Neuronal stem cell (in vitro differentiated cells): ENCODE measurements around the gene ANKIB1.

Experiments
- DNase-seq: peaks from one replicate; pipeline ENCODE4 v3.0.0-alpha.2; 2013; ENCODE audit warnings: low spot score
- H2AFZ ChIP-seq: one replicate; pipeline ENCODE4 v1.6.1; 2013; ENCODE audit warnings: mild to moderate bottlenecking, low read length, inconsistent platforms
- H2AK5ac ChIP-seq: 2 replicates; pipeline ENCODE4 v1.6.1; 2013; ENCODE audit warnings: low read depth, mild to moderate bottlenecking, inconsistent platforms, low read length, moderate library complexity, mixed read lengths
- H2BK120ac ChIP-seq: 2 replicates; pipeline ENCODE4 v1.6.1; 2013; ENCODE audit warnings: low read depth, mild to moderate bottlenecking, inconsistent platforms, low read length, moderate library complexity, mixed read lengths
- H2BK12ac ChIP-seq: one replicate; pipeline ENCODE4 v1.6.1; 2013; ENCODE audit warnings: low read length, inconsistent platforms
- H2BK15ac ChIP-seq: 2 replicates; pipeline ENCODE4 v1.6.1; 2013; ENCODE audit warnings: mild to moderate bottlenecking, low read length, inconsistent platforms, mixed read lengths
- H2BK5ac ChIP-seq: one replicate; pipeline ENCODE4 v1.6.1; 2013; ENCODE audit warnings: inconsistent platforms, mild to moderate bottlenecking, low read length, moderate library complexity
- H3K14ac ChIP-seq: one replicate; pipeline ENCODE4 v1.6.1; 2013; ENCODE audit warnings: low read length, inconsistent platforms
- H3K18ac ChIP-seq: 2 replicates; pipeline ENCODE4 v1.6.1; 2013; ENCODE audit warnings: low read length, inconsistent platforms
- H3K23ac ChIP-seq: 2 replicates; pipeline ENCODE4 v1.6.1; 2013; ENCODE audit warnings: low read depth, mild to moderate bottlenecking, mixed read lengths, low read length, inconsistent platforms; ENCODE audit not compliant: poor library complexity
- H3K27ac ChIP-seq: replicated peaks from 3 replicates; pipeline ENCODE4 v1.5.1; 2013; ENCODE audit warnings: low read length, inconsistent platforms
- H3K27me3 ChIP-seq, 3 experiments: 2 replicates each; pipeline ENCODE4 v1.6.1; 2013; ENCODE audit warnings: low read length in 3 of 3, mild to moderate bottlenecking in 2 of 3, inconsistent platforms in 1 of 3, low read depth in 1 of 3, mixed read lengths in 1 of 3, moderate library complexity in 1 of 3; ENCODE audit not compliant: control insufficient read depth in 3 of 3, insufficient read depth in 3 of 3
- H3K36me3 ChIP-seq, 2 donors: replicated peaks in 1 of 2; 2 replicates each; pipeline ENCODE4 v1.6.1; 2013; ENCODE audit warnings: low read length in 2 of 2; ENCODE audit not compliant: control insufficient read depth in 2 of 2, insufficient read depth in 2 of 2
- H3K4ac ChIP-seq: 2 replicates; pipeline ENCODE4 v1.6.1; 2013; ENCODE audit warnings: inconsistent platforms, mild to moderate bottlenecking, low read length, moderate library complexity
- H3K4me1 ChIP-seq, 2 donors: 1 replicate in 1 of 2; 2 replicates in 1 of 2; pipeline ENCODE4 v1.6.1; 2013; ENCODE audit warnings: low read length in 2 of 2, low read depth in 1 of 2; ENCODE audit not compliant: control insufficient read depth in 2 of 2, insufficient read depth in 1 of 2
- H3K4me2 ChIP-seq: one replicate; pipeline ENCODE4 v1.6.1; 2013; ENCODE audit warnings: mild to moderate bottlenecking, low read length, inconsistent platforms; ENCODE audit not compliant: insufficient read depth, poor library complexity, severe bottlenecking
- H3K4me3 ChIP-seq, 2 donors: 2 replicates each; pipeline ENCODE4 v1.5.1; 2013; ENCODE audit warnings: low read length in 2 of 2, mild to moderate bottlenecking in 2 of 2, inconsistent platforms in 1 of 2, moderate library complexity in 1 of 2
- H3K79me1 ChIP-seq: one replicate; pipeline ENCODE4 v1.6.1; 2013; ENCODE audit warnings: low read depth, mild to moderate bottlenecking, inconsistent platforms, low read length, moderate library complexity
- H3K9ac ChIP-seq: one replicate; pipeline ENCODE4 v1.6.1; 2013; ENCODE audit warnings: mild to moderate bottlenecking, low read depth, low read length, inconsistent platforms; ENCODE audit not compliant: poor library complexity
- H3K9me3 ChIP-seq, 2 donors: replicated peaks in 1 of 2; 2 replicates each; pipeline versions ENCODE3 to v1.6.1; 2013; ENCODE audit warnings: low read length in 2 of 2, mild to moderate bottlenecking in 2 of 2, inconsistent platforms in 1 of 2, low read depth in 1 of 2, mixed read lengths in 1 of 2, moderate library complexity in 1 of 2; ENCODE audit not compliant: control insufficient read depth in 2 of 2, insufficient read depth in 1 of 2
- H4K8ac ChIP-seq: one replicate; pipeline ENCODE4 v1.6.1; 2013; ENCODE audit warnings: low read depth, mild to moderate bottlenecking, inconsistent platforms, low read length, moderate library complexity
- H4K91ac ChIP-seq: one replicate; pipeline ENCODE4 v1.6.1; 2013; ENCODE audit warnings: low read length, low read depth, mild to moderate bottlenecking, inconsistent platforms; ENCODE audit not compliant: poor library complexity
- WGBS, 2 donors: extraction: QIAGEN DNeasy Blood & Tissue Kit; methylation state at CpG; one replicate each; pipeline ENCODE4 v1.1.7; 2013; ENCODE audit warnings: missing lambda C conversion rate in 2 of 2, mixed read lengths in 1 of 2; ENCODE audit not compliant: insufficient read length in 2 of 2, insufficient replicate concordance in 1 of 2; ENCODE audit errors: extremely low coverage in 2 of 2; 5-methylcytosine and 5-hydroxymethylcytosine counted together

The ANKIB1 gene

GRCh38 chr7:92206672-92207071 lies 39.1 kb upstream of the ANKIB1 start:
- no peak overlapping the region for H2AK5ac ChIP-seq
- H3K4ac ChIP-seq = no peak overlapping the region
- no peak overlapping the region for H2BK120ac ChIP-seq
- H3K23ac ChIP-seq = no peak overlapping the region
- H2BK15ac ChIP-seq = no peak overlapping the region
- H3K36me3 ChIP-seq = peaks cover 12 to 95% of the 10 kb centered on the region in 2 donors
- H3K4me3 ChIP-seq = no peak overlapping the region
- H3K9ac ChIP-seq = no peak overlapping the region
- H3K4me2 ChIP-seq = no peak overlapping the region
- no peak overlapping the region for H2AFZ ChIP-seq
- no peak overlapping the region for H4K91ac ChIP-seq
- no peaks in the 10 kb centered on the region for H3K4me1 ChIP-seq
- H3K18ac ChIP-seq = no peak overlapping the region
- no peak overlapping the region for H4K8ac ChIP-seq
- DNase-seq = no peak
- H2BK12ac ChIP-seq = no peak overlapping the region
- WGBS, 2 donors = no CpG with 5 or more reads among the region's 1 CpG
- H3K14ac ChIP-seq = no peak overlapping the region
- no peak overlapping the region for H3K27ac ChIP-seq
- H2BK5ac ChIP-seq = no peak overlapping the region
- H3K27me3 ChIP-seq = no peaks in the 10 kb centered on the region
- peaks cover 0 to 21% of the 10 kb centered on the region in 2 donors for H3K9me3 ChIP-seq
- peaks cover 4% of the 10 kb centered on the region for H3K79me1 ChIP-seq

DNA sequence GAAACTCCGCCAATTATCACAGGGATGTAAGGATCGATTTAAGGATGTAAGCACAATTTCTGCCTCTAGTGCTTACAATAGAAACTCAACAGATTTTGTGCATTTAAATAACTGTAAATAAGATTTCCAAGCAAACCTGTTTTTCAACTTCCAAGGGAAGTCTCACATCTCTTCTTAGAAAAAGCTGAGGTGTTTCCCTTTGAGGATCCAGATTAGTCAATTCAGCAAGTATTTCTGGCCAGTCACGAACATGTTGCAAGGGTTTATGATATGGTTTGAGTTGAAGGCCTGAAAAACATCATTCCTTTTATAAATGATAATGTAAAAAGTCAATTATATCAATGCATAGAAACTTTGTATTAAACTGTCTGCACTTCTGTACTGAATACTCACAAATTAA lies 24.0 kb upstream of the ANKIB1 start:
- Histone ChIP-seq H3K9me3 (no peaks in the 10 kb centered on the region), H3K9ac (no peak overlapping the region), H3K4ac (no peak overlapping the region), H4K8ac (no peak overlapping the region), H3K4me3 (no peak overlapping the region), H2AFZ (no peak overlapping the region), H3K4me1 (no peaks in the 10 kb centered on the region), H2BK120ac (no peak overlapping the region), H2BK15ac (no peak overlapping the region), H3K14ac (no peak overlapping the region), H2BK12ac (no peak overlapping the region), H2AK5ac (no peak overlapping the region), H3K79me1 (no peaks in the 10 kb centered on the region), H3K36me3 (peaks cover 12 to 96% of the 10 kb centered on the region in 2 donors), H3K18ac (no peak overlapping the region), H3K23ac (no peak overlapping the region), H2BK5ac (no peak overlapping the region), H3K27me3 (no peaks in the 10 kb centered on the region), H4K91ac (no peak overlapping the region), H3K27ac (no peak overlapping the region), H3K4me2 (no peak overlapping the region)
- no CpG with 5 or more reads among the region's 3 CpGs for WGBS, 2 donors
- no peak for DNase-seq

GRCh38 chr7:92226981-92227380 lies 18.8 kb upstream of the ANKIB1 start:
- no peak overlapping the region for H2BK12ac ChIP-seq
- no peak overlapping the region for H4K91ac ChIP-seq
- H2AK5ac ChIP-seq = no peak overlapping the region
- no peak overlapping the region for H3K23ac ChIP-seq
- H3K27me3 ChIP-seq = no peaks in the 10 kb centered on the region
- no peak overlapping the region for H2BK120ac ChIP-seq
- no peak overlapping the region for H3K14ac ChIP-seq
- DNase-seq = no peak
- WGBS, 2 donors = no CpG with 5 or more reads among the region's 4 CpGs
- no peak overlapping the region for H3K4me2 ChIP-seq
- no peaks in the 10 kb centered on the region for H3K79me1 ChIP-seq
- no peak overlapping the region for H3K18ac ChIP-seq
- H3K27ac ChIP-seq = no peak overlapping the region
- H3K9ac ChIP-seq = no peak overlapping the region
- no peak overlapping the region for H4K8ac ChIP-seq
- H2AFZ ChIP-seq = no peak overlapping the region
- peaks cover 4 to 91% of the 10 kb centered on the region in 2 donors for H3K36me3 ChIP-seq
- H2BK15ac ChIP-seq = no peak overlapping the region
- no peaks in the 10 kb centered on the region for H3K4me1 ChIP-seq
- H2BK5ac ChIP-seq = no peak overlapping the region
- no peak overlapping the region for H3K4ac ChIP-seq
- H3K9me3 ChIP-seq = peaks cover 0 to 14% of the 10 kb centered on the region in 2 donors
- H3K4me3 ChIP-seq = no peak overlapping the region

- Histone ChIP-seq H3K27ac (no peak overlapping the region), H4K91ac (no peak overlapping the region), H3K14ac (no peak overlapping the region), H2AFZ (no peak overlapping the region), H3K9ac (no peak overlapping the region), H2AK5ac (no peak overlapping the region), H3K23ac (no peak overlapping the region), H3K27me3 (no peaks in the 10 kb centered on the region), H3K79me1 (no peaks in the 10 kb centered on the region), H3K9me3 (peaks cover 0 to 14% of the 10 kb centered on the region in 2 donors), H2BK120ac (no peak overlapping the region), H2BK15ac (no peak overlapping the region), H3K18ac (no peak overlapping the region), H3K36me3 (peaks cover 4 to 92% of the 10 kb centered on the region in 2 donors), H2BK12ac (no peak overlapping the region), H3K4me2 (no peak overlapping the region), H4K8ac (no peak overlapping the region), H3K4ac (no peak overlapping the region), H2BK5ac (no peak overlapping the region), H3K4me3 (no peak overlapping the region), H3K4me1 (no peaks in the 10 kb centered on the region)
- WGBS, 2 donors = no CpG with 5 or more reads among the region's 2 CpGs
- DNase-seq = no peak
Observed at GRCh38 chr7:92228100-92228499, 17.7 kb upstream of the ANKIB1 start.
